PC-9 (cell line): ENCODE data around the gene GRIPAP1. TPM values are rescaled to one million over a fixed set of nuclear protein-coding genes. Genes with fewer than 3 reads are reported as not detected.

Experiments
- BruUV-seq: library from RNA; stranded (reverse); fragments of 400-500 nt; replicated peaks from 2 replicates; lab custom pipeline; 2021; lab: Mats Ljungman, UMichigan
- CTCF ChIA-PET: fragments of 300-600 bp; sonication (Branson Sonifier 250); formaldehyde crosslinking; loops from one replicate; lab custom pipeline; 2022; ENCODE audit warnings: antibody characterized with exemption; lab: Charles Lee
- POLR2A ChIA-PET: fragments of 300-600 bp; sonication (Branson Sonifier 250); formaldehyde crosslinking; loops from one replicate; lab custom pipeline; 2022; ENCODE audit warnings: antibody characterized with exemption; ENCODE audit not compliant: unreplicated experiment; lab: Charles Lee
- DNase-seq, 2 experiments: peaks; one replicate each; pipeline versions ENCODE4 v3.0.0 to v3.0.0-alpha.2; 2015 to 2022; ENCODE audit warnings: mixed read lengths in 1 of 2
- H2AFZ ChIP-seq: fragments of 200-600 bp; sonication (generic); 2 replicates; pipeline ENCODE4 v1.8.1; 2017; ENCODE audit warnings: antibody characterized with exemption
- H3F3A ChIP-seq: fragments of 200-600 bp; sonication (generic); 2 replicates; pipeline ENCODE4 v1.8.1; 2017; ENCODE audit warnings: antibody characterized with exemption, mild to moderate bottlenecking, low read depth; ENCODE audit not compliant: insufficient read depth
- H3K27ac ChIP-seq: fragments of 200-600 bp; sonication (generic); 2 replicates; pipeline ENCODE4 v1.6.1; 2016; ENCODE audit warnings: mixed run types
- H3K27me3 ChIP-seq: fragments of 200-600 bp; sonication (generic); 2 replicates; pipeline ENCODE4 v1.6.1; 2016; ENCODE audit warnings: low read depth, mixed run types; ENCODE audit not compliant: insufficient read depth
- H3K36me3 ChIP-seq: fragments of 200-600 bp; sonication (generic); 2 replicates; pipeline ENCODE4 v1.6.1; 2016; ENCODE audit warnings: low read depth, mixed run types
- H3K4me1 ChIP-seq: fragments of 200-600 bp; sonication (generic); replicated peaks from 2 replicates; pipeline ENCODE4 v1.6.1; 2016; ENCODE audit warnings: mixed run types; ENCODE audit not compliant: insufficient read depth
- H3K4me2 ChIP-seq: fragments of 200-600 bp; sonication (generic); 2 replicates; pipeline ENCODE4 v1.6.1; 2017; ENCODE audit warnings: mixed run types
- H3K4me3 ChIP-seq: fragments of 200-600 bp; sonication (generic); 2 replicates; pipeline ENCODE4 v1.6.1; 2016; ENCODE audit warnings: mixed run types
- H3K79me2 ChIP-seq: fragments of 200-600 bp; sonication (generic); 2 replicates; pipeline ENCODE4 v1.6.1; 2017; ENCODE audit warnings: low read depth, mixed run types
- H3K9me2 ChIP-seq: fragments of 200-600 bp; sonication (generic); 2 replicates; pipeline ENCODE4 v1.8.1; 2017; ENCODE audit warnings: mild to moderate bottlenecking; ENCODE audit not compliant: insufficient read depth
- H3K9me3 ChIP-seq: fragments of 200-600 bp; sonication (generic); 2 replicates; pipeline ENCODE4 v1.8.1; 2016; ENCODE audit warnings: low read depth; ENCODE audit not compliant: insufficient read depth
- H4K20me1 ChIP-seq: fragments of 200-600 bp; sonication (generic); 2 replicates; pipeline ENCODE4 v1.8.1; 2017; ENCODE audit not compliant: insufficient read depth
- EZH2 ChIP-seq: fragments of 200-600 bp; sonication (generic); IDR thresholded peaks from 2 replicates; pipeline ENCODE4 v1.8.0; 2017; ENCODE audit warnings: antibody characterized with exemption, low read depth
- intact Hi-C: fragments of 100-400 bp; cut with micrococcal nuclease; formaldehyde crosslinking; loops from one replicate; pipeline ENCODE4 v1.10.0; 2022; ENCODE audit not compliant: unreplicated experiment
- total RNA-seq: library from RNA; stranded (reverse); gene quantifications from 2 replicates; pipeline ENCODE4 v1.2.3, GENCODE V29; 2021
- TF ChIP-seq, protein P1 (sequence below): fragments of 200-600 bp; sonication (generic); conservative IDR thresholded peaks from 2 replicates; pipeline ENCODE4 v1.6.1; 2017; ENCODE audit warnings: mixed run types, antibody characterized with exemption, mild to moderate bottlenecking, moderate library complexity

Gene GRIPAP1
- total RNA-seq, 1 experiment from 2014 or later, result 33.6 TPM

DNA sequence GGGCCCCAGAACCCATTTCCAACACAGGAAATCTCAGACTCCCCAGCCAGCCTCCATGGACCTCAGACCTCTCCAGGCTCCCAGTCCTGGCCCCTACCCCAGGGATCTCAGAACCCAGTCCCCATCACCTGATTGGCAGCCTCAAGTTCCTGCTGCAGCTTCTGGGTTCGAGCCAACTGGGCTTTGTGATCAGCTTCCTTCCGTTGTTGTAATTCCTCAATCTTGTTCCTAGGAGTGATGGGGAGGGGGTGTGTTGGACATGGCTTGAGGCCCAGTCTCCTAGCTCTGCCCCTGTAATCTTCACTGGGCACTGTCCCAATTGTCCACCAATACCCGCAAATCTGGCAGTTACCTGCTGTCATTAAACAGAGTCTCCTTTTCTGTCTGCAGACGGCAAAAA is 12.6 kb downstream of the GRIPAP1 start:
- TF ChIP-seq, protein P1, sequence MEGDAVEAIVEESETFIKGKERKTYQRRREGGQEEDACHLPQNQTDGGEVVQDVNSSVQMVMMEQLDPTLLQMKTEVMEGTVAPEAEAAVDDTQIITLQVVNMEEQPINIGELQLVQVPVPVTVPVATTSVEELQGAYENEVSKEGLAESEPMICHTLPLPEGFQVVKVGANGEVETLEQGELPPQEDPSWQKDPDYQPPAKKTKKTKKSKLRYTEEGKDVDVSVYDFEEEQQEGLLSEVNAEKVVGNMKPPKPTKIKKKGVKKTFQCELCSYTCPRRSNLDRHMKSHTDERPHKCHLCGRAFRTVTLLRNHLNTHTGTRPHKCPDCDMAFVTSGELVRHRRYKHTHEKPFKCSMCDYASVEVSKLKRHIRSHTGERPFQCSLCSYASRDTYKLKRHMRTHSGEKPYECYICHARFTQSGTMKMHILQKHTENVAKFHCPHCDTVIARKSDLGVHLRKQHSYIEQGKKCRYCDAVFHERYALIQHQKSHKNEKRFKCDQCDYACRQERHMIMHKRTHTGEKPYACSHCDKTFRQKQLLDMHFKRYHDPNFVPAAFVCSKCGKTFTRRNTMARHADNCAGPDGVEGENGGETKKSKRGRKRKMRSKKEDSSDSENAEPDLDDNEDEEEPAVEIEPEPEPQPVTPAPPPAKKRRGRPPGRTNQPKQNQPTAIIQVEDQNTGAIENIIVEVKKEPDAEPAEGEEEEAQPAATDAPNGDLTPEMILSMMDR, result no peak
- no peak for TF ChIP-seq EZH2
- no peaks in the 10 kb centered on the region for H4K20me1 ChIP-seq
- no peak overlapping the region for H2AFZ ChIP-seq
- H3F3A ChIP-seq, result no peaks in the 10 kb centered on the region
- no peaks in the 10 kb centered on the region for H3K36me3 ChIP-seq
- no peak overlapping the region for H3K4me3 ChIP-seq
- BruUV-seq, result no TSS peak
- H3K4me1 ChIP-seq, result no peaks in the 10 kb centered on the region
- H3K79me2 ChIP-seq, result no peaks in the 10 kb centered on the region
- intact Hi-C loops, result no loop called here
- H3K27ac ChIP-seq, result no peak overlapping the region
- H3K4me2 ChIP-seq, result no peak overlapping the region
- no peaks in the 10 kb centered on the region for H3K9me2 ChIP-seq
- no peak for DNase-seq
- POLR2A ChIA-PET, result no interaction called here
- CTCF ChIA-PET, result no interaction called here
- no peaks in the 10 kb centered on the region for H3K27me3 ChIP-seq
- no peaks in the 10 kb centered on the region for H3K9me3 ChIP-seq

DNA sequence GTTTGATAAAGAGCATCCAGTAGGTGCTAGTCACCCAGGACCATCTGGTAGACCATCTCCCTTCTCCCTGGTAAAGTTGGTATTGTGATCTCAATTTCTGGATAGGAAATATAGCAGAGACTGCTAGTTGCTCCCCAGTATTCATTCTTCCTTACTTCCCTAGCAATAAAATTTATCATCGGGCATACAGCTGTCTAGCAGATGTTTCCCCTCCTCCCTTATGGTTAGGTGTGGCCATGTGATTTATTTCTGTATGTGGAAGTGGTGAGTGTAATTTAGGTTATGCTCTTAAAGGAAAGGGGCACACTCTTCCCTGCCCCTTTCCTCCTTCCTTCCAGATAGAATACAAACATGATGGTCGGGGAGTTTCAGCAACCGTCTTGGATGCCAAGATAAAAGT is 18.2 kb downstream of the GRIPAP1 start:
- TF ChIP-seq EZH2, result no peak
- TF ChIP-seq, protein P1, result no peak
- POLR2A ChIA-PET, result no interaction called here
- BruUV-seq, result no TSS peak
- H3K9me3 ChIP-seq, result no peaks in the 10 kb centered on the region
- no peaks in the 10 kb centered on the region for H4K20me1 ChIP-seq
- H3K36me3 ChIP-seq, result no peaks in the 10 kb centered on the region
- no peaks in the 10 kb centered on the region for H3K9me2 ChIP-seq
- no peaks in the 10 kb centered on the region for H3K4me1 ChIP-seq
- H3F3A ChIP-seq, result no peaks in the 10 kb centered on the region
- no peak overlapping the region for H3K27ac ChIP-seq
- H3K27me3 ChIP-seq, result no peaks in the 10 kb centered on the region
- H3K79me2 ChIP-seq, result no peaks in the 10 kb centered on the region
- no peak overlapping the region for H3K4me2 ChIP-seq
- CTCF ChIA-PET, result no interaction called here
- no peak overlapping the region for H3K4me3 ChIP-seq
- no peak for DNase-seq
- intact Hi-C loops, result no loop called here
- H2AFZ ChIP-seq, result no peak overlapping the region

DNA sequence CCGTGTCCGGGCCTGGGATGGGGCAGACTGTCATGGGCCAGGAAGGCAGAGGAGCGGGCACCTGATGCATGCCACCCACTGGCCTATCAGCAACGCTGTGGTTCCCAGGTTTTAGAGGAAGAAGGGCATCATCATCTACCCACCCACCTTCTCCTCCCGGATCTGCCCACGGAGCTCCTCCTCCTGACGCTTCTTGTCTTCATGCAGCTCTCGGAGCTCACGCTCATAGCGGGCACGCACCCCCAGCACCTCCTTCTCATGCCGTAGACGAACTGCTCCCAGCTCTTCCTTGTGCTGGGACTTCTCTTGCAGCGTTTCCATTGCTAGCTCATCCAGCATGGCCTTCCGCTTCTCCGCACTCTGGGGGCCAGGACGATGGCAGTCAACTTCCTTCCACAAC is 19.0 kb downstream of the GRIPAP1 start:
- Histone ChIP-seq H3K4me1 (no peaks in the 10 kb centered on the region), H3K27me3 (no peaks in the 10 kb centered on the region), H4K20me1 (no peaks in the 10 kb centered on the region), H3K4me3 (no peak overlapping the region), H3K27ac (no peak overlapping the region), H3K4me2 (no peak overlapping the region), H3K36me3 (no peaks in the 10 kb centered on the region), H3F3A (no peaks in the 10 kb centered on the region), H3K79me2 (no peaks in the 10 kb centered on the region), H3K9me2 (no peaks in the 10 kb centered on the region), H2AFZ (no peak overlapping the region), H3K9me3 (no peaks in the 10 kb centered on the region)
- intact Hi-C loops, result no loop called here
- ChIA-PET CTCF (no interaction called here), POLR2A (interaction anchor here (0.6 kb wide), 1 partner anchor 46 kb away, joined by 5 read pairs; no protein-coding TSS in a partner anchor)
- TF ChIP-seq, protein P1, result no peak
- TF ChIP-seq EZH2, result no peak
- DNase-seq, result no peak
- BruUV-seq, result no TSS peak
